IMR-90 (cell line): ENCODE results near the gene NUDT12. TPM values are rescaled to one million over a fixed set of nuclear protein-coding genes. Genes with fewer than 3 reads are reported as not detected.

Experiments used
- ATAC-seq: fragments of 200-7000 bp; cut with Tn5 transposase; 2 replicates; pipeline ENCODE4 v1.9.1; 2020; ENCODE audit warnings: low read depth, mild to moderate bottlenecking, moderate library complexity
- BruUV-seq: library from RNA; stranded (reverse); fragments of 400-500 nt; replicated peaks from 2 replicates; lab custom pipeline; 2021; lab: Mats Ljungman, UMichigan
- CTCF ChIA-PET: fragments of 300-600 bp; formaldehyde crosslinking; extraction: SDS; loops from one replicate; lab custom pipeline; 2021; ENCODE audit warnings: antibody characterized with exemption; lab: Yijun Ruan, JAX
- POLR2A ChIA-PET: fragments of 300-600 bp; sonication (Branson Sonifier 250); formaldehyde crosslinking; loops from one replicate; lab custom pipeline; 2022; ENCODE audit warnings: antibody characterized with exemption; ENCODE audit not compliant: unreplicated experiment; lab: Charles Lee
- DNase-seq: peaks from one replicate; pipeline ENCODE4 v3.0.0; 2013
- H2AFZ ChIP-seq: replicated peaks from 2 replicates; pipeline ENCODE3; 2013; ENCODE audit warnings: low read length, mild to moderate bottlenecking; ENCODE audit not compliant: poor library complexity
- H2AK5ac ChIP-seq: 2 replicates; pipeline ENCODE4 v1.6.1; 2013; ENCODE audit warnings: low read depth, low read length, inconsistent platforms
- H2AK9ac ChIP-seq: replicated peaks from 2 replicates; pipeline ENCODE3; 2013; ENCODE audit warnings: mild to moderate bottlenecking, low read depth, low read length, moderate library complexity; ENCODE audit not compliant: poor library complexity
- H2BK120ac ChIP-seq: 2 replicates; pipeline ENCODE4 v1.6.1; 2013; ENCODE audit warnings: low read depth, low read length, inconsistent platforms
- H2BK15ac ChIP-seq: 3 replicates; pipeline ENCODE4 v1.6.1; 2013; ENCODE audit warnings: low read depth, low read length, inconsistent platforms
- H2BK20ac ChIP-seq: 2 replicates; pipeline ENCODE4 v1.6.1; 2013; ENCODE audit warnings: low read depth, mild to moderate bottlenecking, inconsistent platforms, low read length, moderate library complexity
- H2BK5ac ChIP-seq: 2 replicates; pipeline ENCODE4 v1.6.1; 2013; ENCODE audit warnings: mild to moderate bottlenecking, low read depth, low read length, inconsistent platforms; ENCODE audit not compliant: poor library complexity, severe bottlenecking
- H3K14ac ChIP-seq: replicated peaks from 2 replicates; pipeline ENCODE4 v1.6.1; 2013; ENCODE audit warnings: low read depth, low read length, inconsistent platforms
- H3K18ac ChIP-seq: 2 replicates; pipeline ENCODE4 v1.6.1; 2013; ENCODE audit warnings: low read depth, low read length, control low read depth
- H3K23ac ChIP-seq: 2 replicates; pipeline ENCODE4 v1.6.1; 2013; ENCODE audit warnings: low read depth, low read length, inconsistent platforms
- H3K27ac ChIP-seq: 2 replicates; pipeline ENCODE4 v1.5.1; 2013; ENCODE audit warnings: mild to moderate bottlenecking, control low read depth, low read length; ENCODE audit not compliant: insufficient read depth
- H3K27me3 ChIP-seq: 2 replicates; pipeline ENCODE4 v1.6.1; 2013; ENCODE audit warnings: low read length; ENCODE audit not compliant: control insufficient read depth, insufficient read depth
- H3K36me3 ChIP-seq: 2 replicates; pipeline ENCODE4 v1.6.1; 2013; ENCODE audit warnings: low read length, mixed read lengths; ENCODE audit not compliant: control insufficient read depth, insufficient read depth
- H3K4ac ChIP-seq: 2 replicates; pipeline ENCODE4 v1.6.1; 2013; ENCODE audit warnings: low read depth, low read length, inconsistent platforms
- H3K4me1 ChIP-seq: 2 replicates; pipeline ENCODE4 v1.6.1; 2013; ENCODE audit warnings: low read length, mixed read lengths; ENCODE audit not compliant: control insufficient read depth, insufficient read depth
- H3K4me2 ChIP-seq: 2 replicates; pipeline ENCODE4 v1.6.1; 2013; ENCODE audit warnings: low read depth, mild to moderate bottlenecking, control low read depth, low read length, moderate library complexity
- H3K4me3 ChIP-seq: 2 replicates; pipeline ENCODE4 v1.5.1; 2013; ENCODE audit warnings: low read depth, mild to moderate bottlenecking, control low read depth, low read length, moderate library complexity; ENCODE audit not compliant: insufficient read depth
- H3K56ac ChIP-seq: 2 replicates; pipeline ENCODE4 v1.6.1; 2013; ENCODE audit warnings: low read length, inconsistent platforms; ENCODE audit not compliant: insufficient read depth; ENCODE audit errors: extremely low read depth
- H3K79me1 ChIP-seq, 2 experiments: 2 replicates each; pipeline ENCODE4 v1.6.1; 2013; ENCODE audit warnings: low read length in 2 of 2, inconsistent platforms in 1 of 2, low read depth in 1 of 2
- H3K9ac ChIP-seq: 2 replicates; pipeline ENCODE4 v1.6.1; 2013; ENCODE audit warnings: low read depth, low read length, control low read depth
- H3K9me1 ChIP-seq: 2 replicates; pipeline ENCODE4 v1.6.1; 2013; ENCODE audit warnings: low read length, inconsistent platforms; ENCODE audit not compliant: insufficient read depth
- H3K9me3 ChIP-seq: 2 replicates; pipeline ENCODE4 v1.6.1; 2013; ENCODE audit warnings: low read length; ENCODE audit not compliant: control insufficient read depth, insufficient read depth
- H4K20me1 ChIP-seq: 2 replicates; pipeline ENCODE4 v1.6.1; 2013; ENCODE audit warnings: low read length, inconsistent platforms; ENCODE audit not compliant: insufficient read depth
- H4K5ac ChIP-seq: 2 replicates; pipeline ENCODE4 v1.6.1; 2013; ENCODE audit warnings: mild to moderate bottlenecking, low read depth, low read length, control low read depth
- H4K8ac ChIP-seq, 2 experiments: 2 replicates each; pipeline ENCODE4 v1.6.1; 2013; ENCODE audit warnings: low read depth in 2 of 2, low read length in 2 of 2, control low read depth in 1 of 2, inconsistent platforms in 1 of 2
- H4K91ac ChIP-seq: 2 replicates; pipeline ENCODE4 v1.6.1; 2013; ENCODE audit warnings: low read depth, low read length, inconsistent platforms; ENCODE audit not compliant: insufficient read depth
- BHLHE40 ChIP-seq: fragments of 150-350 bp; IDR thresholded peaks from 2 replicates; pipeline ENCODE4 v1.6.1; 2016; ENCODE audit warnings: mild to moderate bottlenecking, low read depth, low read length
- MAFK ChIP-seq: IDR thresholded peaks from 2 replicates; pipeline ENCODE4 v1.6.1; 2012; ENCODE audit warnings: low read depth, low read length, improper control_type of control experiment
- NFE2L2 ChIP-seq: fragments of 150-350 bp; IDR thresholded peaks from 2 replicates; pipeline ENCODE4 v1.6.1; 2016; ENCODE audit warnings: low read depth, mild to moderate bottlenecking, low read length
- SMC3 ChIP-seq: fragments of 150-350 bp; IDR thresholded peaks from 2 replicates; pipeline ENCODE4 v1.6.1; 2016; ENCODE audit warnings: low read depth, mild to moderate bottlenecking, antibody characterized with exemption, low read length, moderate library complexity
- WGBS, 2 experiments: methylation state at CpG; one replicate each; pipeline versions ENCODE4 v1.1.5 to v1.1.7; 2013; ENCODE audit warnings: missing lambda C conversion rate in 2 of 2; ENCODE audit not compliant: insufficient read length in 1 of 2; ENCODE audit errors: extremely low coverage in 2 of 2; 5-methylcytosine and 5-hydroxymethylcytosine counted together
- dilution Hi-C: fragments of 300-500 bp; cut with HindIII; formaldehyde crosslinking; loops from one replicate; pipeline ENCODE4 v1.14.3; 2018; ENCODE audit warnings: low sequenced_read_pairs; ENCODE audit not compliant: unreplicated experiment
- in situ Hi-C: fragments of 300-500 bp; cut with MboI; formaldehyde crosslinking; loops from 3 replicates; pipeline ENCODE4 v1.14.3; 2019; ENCODE audit warnings: low sequenced_read_pairs, inconsistent platforms, mixed read lengths
- intact Hi-C: fragments of 100-400 bp; cut with micrococcal nuclease; formaldehyde crosslinking; loops from 2 replicates; pipeline ENCODE4 v1.10.0; 2022
- polyA plus RNA-seq, 3 experiments: library from polyadenylated mRNA; depleted of rRNA; stranded (reverse); fragments of >200 nt; gene quantifications; 2 replicates each; pipeline ENCODE4 v1.2.3, GENCODE V29; 2012; ENCODE audit warnings: low replicate concordance in 1 of 3
- total RNA-seq: library from RNA; depleted of rRNA; stranded (reverse); fragments of >200 nt; gene quantifications from 2 replicates; pipeline ENCODE4 v1.2.3, GENCODE V29; 2012

The NUDT12 gene
- total and polyA plus RNA-seq, 2 of the 4 experiments (the other 2 are of a cell fraction) = 3.7 to 5.9 TPM

GRCh38 chr5:103601314-103601713 is 38.7 kb upstream of the NUDT12 start:
- H3K27ac ChIP-seq = no peak overlapping the region
- H3K9ac ChIP-seq = no peak overlapping the region
- no peak overlapping the region for H2AK5ac ChIP-seq
- no peaks in the 10 kb centered on the region for H4K20me1 ChIP-seq
- H2BK20ac ChIP-seq = no peak overlapping the region
- no peaks in the 10 kb centered on the region for H3K27me3 ChIP-seq
- no peak overlapping the region for H4K5ac ChIP-seq
- no peak overlapping the region for H3K56ac ChIP-seq
- TF ChIP-seq MAFK (no peak), SMC3 (no peak), NFE2L2 (no peak), BHLHE40 (no peak)
- H3K4me3 ChIP-seq = no peak overlapping the region
- H3K4me1 ChIP-seq = no peaks in the 10 kb centered on the region
- H2AFZ ChIP-seq = no peak overlapping the region
- in situ Hi-C loops (no loop called here), intact Hi-C loops (no loop called here), dilution Hi-C loops (no loop called here)
- H3K4me2 ChIP-seq = no peak overlapping the region
- no peaks in the 10 kb centered on the region for H3K9me1 ChIP-seq
- no peaks in the 10 kb centered on the region for H3K9me3 ChIP-seq
- no peaks in the 10 kb centered on the region for H3K36me3 ChIP-seq
- H4K8ac ChIP-seq = no peak overlapping the region
- no TSS peak for BruUV-seq
- H2AK9ac ChIP-seq = no peak overlapping the region
- H3K18ac ChIP-seq = no peak overlapping the region
- no peaks in the 10 kb centered on the region for H3K79me1 ChIP-seq
- no peak overlapping the region for H2BK5ac ChIP-seq
- no peak overlapping the region for H2BK120ac ChIP-seq
- DNase-seq = no peak
- ChIA-PET POLR2A (no interaction called here), CTCF (no interaction called here)
- no peak overlapping the region for H4K91ac ChIP-seq
- no peak for ATAC-seq
- no CpG with 5 or more reads among the region's 3 CpGs for WGBS, 2 experiments
- no peak overlapping the region for H2BK15ac ChIP-seq
- H3K23ac ChIP-seq = no peak overlapping the region
- H3K4ac ChIP-seq = no peak overlapping the region
- H3K14ac ChIP-seq = no peak overlapping the region
